GM12878 (cell line): ENCODE measurements around the gene DHRS1. TPM values are rescaled to one million over a fixed set of nuclear protein-coding genes. Genes with fewer than 3 reads are reported as not detected.

Source experiments
- CBX5 ChIP-seq: sonication (generic); IDR thresholded peaks from 2 replicates; pipeline ENCODE4 v1.6.1; 2016; ENCODE audit warnings: low read depth, moderate library complexity, mild to moderate bottlenecking, inconsistent platforms
- ETV6 ChIP-seq, 2 experiments: fragments of 450-650 bp in 1 of 2; IDR thresholded peaks in 1 of 2; conservative IDR thresholded peaks in 1 of 2; 2 replicates each; pipeline ENCODE4 v1.6.1; 2014; ENCODE audit warnings: antibody characterized with exemption in 1 of 2, borderline replicate concordance in 1 of 2, low read depth in 1 of 2, mild to moderate bottlenecking in 1 of 2, moderate library complexity in 1 of 2
- FOXM1 ChIP-seq: IDR thresholded peaks from 2 replicates; pipeline ENCODE4 v1.6.1; 2012; ENCODE audit warnings: low read depth, mild to moderate bottlenecking, inconsistent platforms, low read length, moderate library complexity
- IKZF1 ChIP-seq: fragments of 450-650 bp; conservative IDR thresholded peaks from 2 replicates; pipeline ENCODE4 v1.6.1; 2017; ENCODE audit warnings: antibody characterized with exemption, mild to moderate bottlenecking
- IRF4 ChIP-seq: IDR thresholded peaks from 2 replicates; pipeline ENCODE4 v1.6.1; 2011; ENCODE audit warnings: low read depth, low read length
- IRF5 ChIP-seq: fragments of 450-650 bp; IDR thresholded peaks from 2 replicates; pipeline ENCODE4 v1.6.1; 2017; ENCODE audit warnings: borderline replicate concordance
- NFIC ChIP-seq: IDR thresholded peaks from 2 replicates; pipeline ENCODE4 v1.6.1; 2012; ENCODE audit warnings: low read depth, mild to moderate bottlenecking, inconsistent platforms, low read length, moderate library complexity
- NKRF ChIP-seq: fragments of 450-650 bp; conservative IDR thresholded peaks from 2 replicates; pipeline ENCODE4 v1.6.1; 2017; ENCODE audit warnings: mild to moderate bottlenecking, moderate library complexity
- NRF1 ChIP-seq: conservative IDR thresholded peaks from 2 replicates; pipeline ENCODE4 v1.6.1; 2011; ENCODE audit warnings: mild to moderate bottlenecking, low read depth, low read length, improper control_type of control experiment
- PAX5 ChIP-seq: IDR thresholded peaks from 2 replicates; pipeline ENCODE4 v1.6.1; 2011; ENCODE audit warnings: low read depth, low read length, borderline replicate concordance
- RELA ChIP-seq: fragments of 450-650 bp; IDR thresholded peaks from 2 replicates; pipeline ENCODE4 v1.8.0; 2014; ENCODE audit warnings: borderline replicate concordance; ENCODE audit not compliant: partially characterized antibody
- SIX5 ChIP-seq: IDR thresholded peaks from 2 replicates; pipeline ENCODE4 v1.6.1; 2011; ENCODE audit warnings: mild to moderate bottlenecking, low read depth, low read length, moderate library complexity; ENCODE audit not compliant: severe bottlenecking
- SMAD5 ChIP-seq: IDR thresholded peaks from 2 replicates; pipeline ENCODE4 v1.6.1; 2016; ENCODE audit warnings: antibody characterized with exemption, low read depth
- TARDBP ChIP-seq: IDR thresholded peaks from 2 replicates; pipeline ENCODE4 v1.6.1; 2016; ENCODE audit warnings: borderline replicate concordance
- ZNF217 ChIP-seq: fragments of 450-650 bp; IDR thresholded peaks from 2 replicates; pipeline ENCODE4 v1.6.1; 2017; ENCODE audit warnings: antibody characterized with exemption, mild to moderate bottlenecking
- polyA plus RNA-seq, 11 experiments: library from polyadenylated mRNA; depleted of rRNA in 4 of 11; unstranded in 6 of 11; stranded (reverse) in 5 of 11; fragments of >200 nt; fragmentation: Nextera tagmentation in 4 of 11; fragmentation: Illumina TruSeq in 1 of 11; extraction: Ambion mirVana in 4 of 11; extraction: Trizol in 1 of 11; gene quantifications; 1 replicate in 1 of 11; 2 replicates in 10 of 11; pipeline versions ENCODE4 v1.2.1 to v1.2.3, GENCODE V29; 2011 to 2016; ENCODE audit warnings: inconsistent platforms in 2 of 11, missing spikeins in 2 of 11, low read depth in 1 of 11
- total RNA-seq, 4 experiments: library from RNA; depleted of rRNA in 3 of 4; stranded (reverse); fragments of >200 nt in 3 of 4; fragmentation: Illumina TruSeq in 1 of 4; extraction: Trizol in 1 of 4; gene quantifications; 2 replicates each; pipeline versions ENCODE4 v1.2.1 to v1.2.3, GENCODE V29; 2013 to 2021
- TF ChIP-seq, protein P1 (sequence below): fragments of 150-350 bp; IDR thresholded peaks from 2 replicates; pipeline ENCODE4 v1.6.1; 2016; ENCODE audit warnings: low read depth, low read length
- TF ChIP-seq, protein P2 (sequence below): fragments of 450-650 bp; IDR thresholded peaks from 2 replicates; pipeline ENCODE4 v1.6.1; 2016; ENCODE audit warnings: mild to moderate bottlenecking
- TF ChIP-seq, protein P3 (sequence below): IDR thresholded peaks from 2 replicates; pipeline ENCODE4 v1.6.1; 2011; ENCODE audit warnings: mild to moderate bottlenecking, low read depth, low read length, moderate library complexity; ENCODE audit not compliant: insufficient replicate concordance
- TF ChIP-seq, protein P4 (sequence below): IDR thresholded peaks from 2 replicates; pipeline ENCODE4 v1.6.1; 2011; ENCODE audit warnings: borderline replicate concordance, low read depth, mild to moderate bottlenecking, moderate library complexity, mixed read lengths, low read length; ENCODE audit not compliant: insufficient read depth; ENCODE audit errors: extremely low read length

DHRS1 gene
- total and polyA plus RNA-seq, 10 of the 15 experiments (the other 5 are each of a cell fraction or from before 2014, with no cell fraction given), result 12.1 to 45.0 (median 25.7) TPM

DNA sequence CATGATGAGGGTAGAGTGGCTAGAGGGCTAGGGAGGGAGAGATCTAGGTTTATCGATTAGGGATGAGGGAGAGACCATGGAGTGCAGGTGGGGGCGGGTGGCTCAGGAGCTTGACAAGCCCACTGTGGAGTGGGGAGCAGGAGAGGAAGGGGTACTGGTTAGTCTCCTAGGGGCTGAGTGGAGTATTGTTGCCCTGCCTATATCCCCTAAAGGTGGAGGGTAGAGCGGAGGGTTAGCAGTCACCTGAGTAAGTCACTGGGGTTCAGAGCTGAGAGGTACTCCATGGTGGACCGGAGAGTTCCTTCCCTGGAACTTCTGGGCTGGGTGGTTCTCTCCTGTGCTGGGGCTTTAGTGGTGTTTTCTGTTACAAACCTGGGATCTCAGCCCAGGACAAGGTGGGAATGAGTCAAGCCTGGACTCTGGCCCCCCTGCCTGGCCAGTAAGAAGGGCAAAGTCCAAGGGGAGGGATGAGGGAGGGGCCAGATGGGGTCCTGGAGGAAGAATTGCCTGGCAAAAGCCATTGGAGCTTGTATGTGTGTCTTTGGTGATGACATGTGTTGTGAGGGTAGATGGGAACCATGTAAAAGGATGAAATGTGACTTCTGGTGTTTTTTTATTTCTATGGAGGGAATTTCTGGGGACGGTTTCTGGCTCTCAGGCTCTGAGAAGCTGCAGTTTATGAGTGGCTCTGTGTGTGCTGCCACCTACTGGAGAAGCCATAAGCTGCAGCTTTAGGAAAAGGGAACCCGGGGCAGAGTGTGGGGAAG is 8.2 kb upstream of the DHRS1 start, which contains the start of gene CIDEB (continued):
- TF ChIP-seq FOXM1 (no peak), NKRF (no peak), ZNF217 (no peak), RELA (no peak), IRF4 (no peak), IKZF1 (peak; percentile 73), CBX5 (no peak), NRF1 (no peak), ETV6 (conservative IDR thresholded peaks at IDR 0.05 in 1 of 2, IDR thresholded peaks at IDR 0.05 in 1 of 2; ENCODE audit: borderline replicate concordance in 1 of 2, low read depth in 1 of 2) (no peak), SIX5 (no peak), TARDBP (no peak), PAX5 (no peak), IRF5 (0 out of 2 replicates have a peak, but pooled peaks have one; percentile 2), NFIC (no peak), SMAD5 (no peak)
- TF ChIP-seq, protein P1, sequence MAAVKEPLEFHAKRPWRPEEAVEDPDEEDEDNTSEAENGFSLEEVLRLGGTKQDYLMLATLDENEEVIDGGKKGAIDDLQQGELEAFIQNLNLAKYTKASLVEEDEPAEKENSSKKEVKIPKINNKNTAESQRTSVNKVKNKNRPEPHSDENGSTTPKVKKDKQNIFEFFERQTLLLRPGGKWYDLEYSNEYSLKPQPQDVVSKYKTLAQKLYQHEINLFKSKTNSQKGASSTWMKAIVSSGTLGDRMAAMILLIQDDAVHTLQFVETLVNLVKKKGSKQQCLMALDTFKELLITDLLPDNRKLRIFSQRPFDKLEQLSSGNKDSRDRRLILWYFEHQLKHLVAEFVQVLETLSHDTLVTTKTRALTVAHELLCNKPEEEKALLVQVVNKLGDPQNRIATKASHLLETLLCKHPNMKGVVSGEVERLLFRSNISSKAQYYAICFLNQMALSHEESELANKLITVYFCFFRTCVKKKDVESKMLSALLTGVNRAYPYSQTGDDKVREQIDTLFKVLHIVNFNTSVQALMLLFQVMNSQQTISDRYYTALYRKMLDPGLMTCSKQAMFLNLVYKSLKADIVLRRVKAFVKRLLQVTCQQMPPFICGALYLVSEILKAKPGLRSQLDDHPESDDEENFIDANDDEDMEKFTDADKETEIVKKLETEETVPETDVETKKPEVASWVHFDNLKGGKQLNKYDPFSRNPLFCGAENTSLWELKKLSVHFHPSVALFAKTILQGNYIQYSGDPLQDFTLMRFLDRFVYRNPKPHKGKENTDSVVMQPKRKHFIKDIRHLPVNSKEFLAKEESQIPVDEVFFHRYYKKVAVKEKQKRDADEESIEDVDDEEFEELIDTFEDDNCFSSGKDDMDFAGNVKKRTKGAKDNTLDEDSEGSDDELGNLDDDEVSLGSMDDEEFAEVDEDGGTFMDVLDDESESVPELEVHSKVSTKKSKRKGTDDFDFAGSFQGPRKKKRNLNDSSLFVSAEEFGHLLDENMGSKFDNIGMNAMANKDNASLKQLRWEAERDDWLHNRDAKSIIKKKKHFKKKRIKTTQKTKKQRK, result no peak
- TF ChIP-seq, protein P2, sequence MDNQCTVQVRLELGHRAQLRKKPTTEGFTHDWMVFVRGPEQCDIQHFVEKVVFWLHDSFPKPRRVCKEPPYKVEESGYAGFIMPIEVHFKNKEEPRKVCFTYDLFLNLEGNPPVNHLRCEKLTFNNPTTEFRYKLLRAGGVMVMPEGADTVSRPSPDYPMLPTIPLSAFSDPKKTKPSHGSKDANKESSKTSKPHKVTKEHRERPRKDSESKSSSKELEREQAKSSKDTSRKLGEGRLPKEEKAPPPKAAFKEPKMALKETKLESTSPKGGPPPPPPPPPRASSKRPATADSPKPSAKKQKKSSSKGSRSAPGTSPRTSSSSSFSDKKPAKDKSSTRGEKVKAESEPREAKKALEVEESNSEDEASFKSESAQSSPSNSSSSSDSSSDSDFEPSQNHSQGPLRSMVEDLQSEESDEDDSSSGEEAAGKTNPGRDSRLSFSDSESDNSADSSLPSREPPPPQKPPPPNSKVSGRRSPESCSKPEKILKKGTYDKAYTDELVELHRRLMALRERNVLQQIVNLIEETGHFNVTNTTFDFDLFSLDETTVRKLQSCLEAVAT, result no peak
- TF ChIP-seq, protein P3, sequence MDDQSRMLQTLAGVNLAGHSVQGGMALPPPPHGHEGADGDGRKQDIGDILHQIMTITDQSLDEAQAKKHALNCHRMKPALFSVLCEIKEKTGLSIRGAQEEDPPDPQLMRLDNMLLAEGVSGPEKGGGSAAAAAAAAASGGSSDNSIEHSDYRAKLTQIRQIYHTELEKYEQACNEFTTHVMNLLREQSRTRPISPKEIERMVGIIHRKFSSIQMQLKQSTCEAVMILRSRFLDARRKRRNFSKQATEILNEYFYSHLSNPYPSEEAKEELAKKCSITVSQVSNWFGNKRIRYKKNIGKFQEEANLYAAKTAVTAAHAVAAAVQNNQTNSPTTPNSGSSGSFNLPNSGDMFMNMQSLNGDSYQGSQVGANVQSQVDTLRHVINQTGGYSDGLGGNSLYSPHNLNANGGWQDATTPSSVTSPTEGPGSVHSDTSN, result no peak
- TF ChIP-seq, protein P4, sequence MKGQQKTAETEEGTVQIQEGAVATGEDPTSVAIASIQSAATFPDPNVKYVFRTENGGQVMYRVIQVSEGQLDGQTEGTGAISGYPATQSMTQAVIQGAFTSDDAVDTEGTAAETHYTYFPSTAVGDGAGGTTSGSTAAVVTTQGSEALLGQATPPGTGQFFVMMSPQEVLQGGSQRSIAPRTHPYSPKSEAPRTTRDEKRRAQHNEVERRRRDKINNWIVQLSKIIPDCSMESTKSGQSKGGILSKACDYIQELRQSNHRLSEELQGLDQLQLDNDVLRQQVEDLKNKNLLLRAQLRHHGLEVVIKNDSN, result no peak
